ENCODE data around the gene ZNF610. TPM values are rescaled to one million over a fixed set of nuclear protein-coding genes. Genes with fewer than 3 reads are reported as not detected.

Gene ZNF610
- total and polyA plus RNA-seq, 2 experiments from 2014 or later = 2.8 to 3.9 TPM

DNA sequence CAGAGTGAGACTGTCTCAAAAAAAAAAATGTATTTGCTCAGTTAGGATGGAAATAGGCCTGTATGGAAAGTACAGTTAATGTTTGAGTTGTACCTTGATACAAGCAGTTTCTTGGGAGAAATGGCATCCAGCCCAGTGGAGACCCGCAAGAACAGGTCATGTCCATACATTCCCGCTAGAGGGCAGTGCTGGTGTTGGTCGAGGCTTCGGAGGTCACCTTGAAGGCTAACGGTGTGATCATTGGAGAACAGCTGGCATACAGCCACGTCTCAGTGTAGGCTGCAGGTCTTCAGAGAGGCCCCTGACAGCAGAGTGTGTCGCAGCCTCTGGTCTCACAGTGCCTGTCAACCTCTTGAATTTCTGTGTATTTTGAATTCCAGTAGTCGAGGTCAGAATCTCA is 7.5 kb downstream of the ZNF610 start:
- Histone ChIP-seq H3K4me2 (ENCODE audit: unreplicated experiment) (no peak overlapping the region), H2AFZ (no peak overlapping the region), H3K9me2 (ENCODE audit: insufficient read depth) (no peaks in the 10 kb centered on the region), H3K27me3 (replicated peaks; ENCODE audit: insufficient read depth) (no peaks in the 10 kb centered on the region), H3K79me2 (ENCODE audit: insufficient read depth) (no peaks in the 10 kb centered on the region), H3K4me1 (ENCODE audit: insufficient read depth) (no peaks in the 10 kb centered on the region), H3K4me3 (no peak overlapping the region), H3F3A (ENCODE audit: insufficient read depth) (no peaks in the 10 kb centered on the region), H4K20me1 (ENCODE audit: insufficient read depth) (no peaks in the 10 kb centered on the region), H3K9ac (no peak overlapping the region), H3K9me3 (ENCODE audit: low read depth) (no peaks in the 10 kb centered on the region), H3K36me3 (ENCODE audit: low read depth) (peaks cover 13% of the 10 kb centered on the region; the same call in 1 of the 2 replicates), H3K27ac (no peak overlapping the region)
- no peak for TF ChIP-seq EZH2phosphoT487 (IDR thresholded peaks at IDR 0.05; ENCODE audit: insufficient read depth, low read depth)
- TF ChIP-seq EZH2 (IDR thresholded peaks at IDR 0.05; ENCODE audit: insufficient read depth, poor library complexity, severe bottlenecking) = no peak
- in situ Hi-C loops (cut with MboI) = no loop called here
- peak; percentile 69 for DNase-seq
- WGBS, 2 experiments (ENCODE audit: low coverage in 1 of 2, low lambda C conversion rate in 2 of 2, missing lambda C conversion rate in 2 of 2) = 15 to 21% methylated on average over 8 of the region's 8 CpGs

DNA sequence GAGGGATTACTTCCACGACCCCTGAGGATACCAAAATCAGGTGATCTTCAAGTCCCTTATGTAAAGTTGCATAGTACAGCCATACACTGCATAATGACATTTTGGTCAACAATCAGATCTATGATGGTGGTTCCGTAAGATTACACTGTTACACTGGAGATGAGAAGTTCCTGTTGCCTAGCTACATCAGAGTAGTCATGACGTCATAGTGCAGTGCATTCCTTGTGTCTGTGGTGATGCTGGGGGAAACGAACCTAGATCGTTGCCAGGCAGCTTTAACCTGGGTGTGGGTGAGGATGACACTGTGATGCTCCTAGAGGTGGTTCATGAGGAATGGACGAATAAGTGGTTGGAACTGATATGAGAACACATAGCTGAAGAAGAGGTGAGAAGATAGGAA is 9.1 kb downstream of the ZNF610 start:
- Histone ChIP-seq H3K9ac (no peak overlapping the region), H3K36me3 (ENCODE audit: low read depth) (peaks cover 13% of the 10 kb centered on the region; the same call in 1 of the 2 replicates), H3K79me2 (ENCODE audit: insufficient read depth) (no peaks in the 10 kb centered on the region), H3F3A (ENCODE audit: insufficient read depth) (no peaks in the 10 kb centered on the region), H3K27me3 (replicated peaks; ENCODE audit: insufficient read depth) (no peaks in the 10 kb centered on the region), H3K27ac (no peak overlapping the region), H2AFZ (no peak overlapping the region), H3K9me2 (ENCODE audit: insufficient read depth) (no peaks in the 10 kb centered on the region), H3K4me2 (ENCODE audit: unreplicated experiment) (no peak overlapping the region), H3K4me3 (no peak overlapping the region), H4K20me1 (ENCODE audit: insufficient read depth) (no peaks in the 10 kb centered on the region), H3K9me3 (ENCODE audit: low read depth) (no peaks in the 10 kb centered on the region), H3K4me1 (ENCODE audit: insufficient read depth) (no peaks in the 10 kb centered on the region)
- TF ChIP-seq EZH2 (IDR thresholded peaks at IDR 0.05; ENCODE audit: insufficient read depth, poor library complexity, severe bottlenecking) (no peak), EZH2phosphoT487 (IDR thresholded peaks at IDR 0.05; ENCODE audit: insufficient read depth, low read depth) (no peak)
- in situ Hi-C loops (cut with MboI) = no loop called here
- 76 to 78% methylated on average over 6 of the region's 6 CpGs for WGBS, 2 experiments (ENCODE audit: low coverage in 1 of 2, low lambda C conversion rate in 2 of 2, missing lambda C conversion rate in 2 of 2)
- DNase-seq = peak; percentile 15

DNA sequence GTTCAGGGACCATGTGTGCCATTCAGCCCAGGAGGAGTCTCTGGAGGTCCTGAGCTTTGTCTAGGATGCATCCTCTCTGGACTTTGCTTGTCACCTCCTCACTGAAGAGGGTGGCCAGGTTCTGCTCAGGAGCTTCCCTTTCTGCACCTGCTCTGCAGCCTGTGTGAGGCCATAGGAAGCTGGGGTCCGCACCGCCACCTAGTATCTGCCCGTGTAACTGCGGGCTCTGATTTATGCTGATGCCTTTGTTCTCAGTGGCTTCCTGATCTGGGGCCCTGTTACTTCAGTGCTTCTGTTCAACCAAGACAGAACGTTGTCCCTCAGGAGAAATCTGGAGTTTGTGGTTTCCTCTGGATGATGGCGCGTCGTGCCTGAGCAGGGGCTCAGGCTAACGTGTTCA is 15.5 kb downstream of the ZNF610 start:
- Histone ChIP-seq H3K4me2 (ENCODE audit: unreplicated experiment) (no peak overlapping the region), H3K79me2 (ENCODE audit: insufficient read depth) (no peaks in the 10 kb centered on the region), H3K27ac (no peak overlapping the region), H3K4me1 (ENCODE audit: insufficient read depth) (no peaks in the 10 kb centered on the region), H3K36me3 (ENCODE audit: low read depth) (peaks cover 27% of the 10 kb centered on the region; the same call in 1 of the 2 replicates), H3K27me3 (replicated peaks; ENCODE audit: insufficient read depth) (no peaks in the 10 kb centered on the region), H3K9ac (no peak overlapping the region), H3K9me2 (ENCODE audit: insufficient read depth) (no peaks in the 10 kb centered on the region), H3F3A (ENCODE audit: insufficient read depth) (no peaks in the 10 kb centered on the region), H3K4me3 (no peak overlapping the region), H3K9me3 (ENCODE audit: low read depth) (no peaks in the 10 kb centered on the region), H4K20me1 (ENCODE audit: insufficient read depth) (no peaks in the 10 kb centered on the region), H2AFZ (no peak overlapping the region)
- no peak for DNase-seq
- 79 to 80% methylated on average over 9 of the region's 9 CpGs for WGBS, 2 experiments (ENCODE audit: low coverage in 1 of 2, low lambda C conversion rate in 2 of 2, missing lambda C conversion rate in 2 of 2)
- in situ Hi-C loops (cut with MboI) = no loop called here
- no peak for TF ChIP-seq EZH2 (IDR thresholded peaks at IDR 0.05; ENCODE audit: insufficient read depth, poor library complexity, severe bottlenecking)
- no peak for TF ChIP-seq EZH2phosphoT487 (IDR thresholded peaks at IDR 0.05; ENCODE audit: insufficient read depth, low read depth)

DNA sequence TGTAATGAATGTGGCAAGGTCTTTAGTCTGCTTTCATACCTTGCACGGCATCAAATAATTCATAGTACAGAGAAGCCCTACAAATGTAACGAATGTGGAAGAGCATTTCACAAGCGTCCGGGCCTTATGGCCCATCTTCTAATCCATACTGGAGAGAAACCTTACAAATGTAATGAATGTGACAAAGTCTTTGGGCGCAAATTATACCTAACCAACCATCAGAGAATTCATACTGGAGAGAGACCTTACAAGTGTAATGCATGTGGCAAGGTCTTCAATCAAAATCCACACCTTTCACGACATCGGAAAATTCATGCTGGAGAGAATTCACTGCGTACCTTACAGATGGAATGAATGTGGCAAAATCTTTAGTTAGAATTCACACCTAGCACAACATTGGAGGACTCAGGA is 30.4 kb downstream of the ZNF610 start:
- no peak for DNase-seq
- TF ChIP-seq EZH2phosphoT487 (IDR thresholded peaks at IDR 0.05; ENCODE audit: insufficient read depth, low read depth) (no peak), EZH2 (IDR thresholded peaks at IDR 0.05; ENCODE audit: insufficient read depth, poor library complexity, severe bottlenecking) (no peak)
- in situ Hi-C loops (cut with MboI) = no loop called here
- 90 to 93% methylated on average over 8 of the region's 8 CpGs for WGBS, 2 experiments (ENCODE audit: low coverage in 1 of 2, low lambda C conversion rate in 2 of 2, missing lambda C conversion rate in 2 of 2)
- Histone ChIP-seq H3F3A (ENCODE audit: insufficient read depth) (peaks cover 10% of the 10 kb centered on the region), H2AFZ (no peak overlapping the region), H4K20me1 (ENCODE audit: insufficient read depth) (no peaks in the 10 kb centered on the region), H3K9me2 (ENCODE audit: insufficient read depth) (no peaks in the 10 kb centered on the region), H3K36me3 (ENCODE audit: low read depth) (peaks cover 35% of the 10 kb centered on the region), H3K4me3 (no peak overlapping the region), H3K27ac (no peak overlapping the region), H3K4me2 (ENCODE audit: unreplicated experiment) (no peak overlapping the region), H3K9me3 (ENCODE audit: low read depth) (peaks cover 9% of the 10 kb centered on the region), H3K9ac (no peak overlapping the region), H3K4me1 (ENCODE audit: insufficient read depth) (no peaks in the 10 kb centered on the region), H3K27me3 (replicated peaks; ENCODE audit: insufficient read depth) (no peaks in the 10 kb centered on the region), H3K79me2 (ENCODE audit: insufficient read depth) (peaks cover 11% of the 10 kb centered on the region)
